Measurements from ENCODE around the gene RHOD.
A peak's percentile ranks its signal among the peaks of the same experiment; 100 is the strongest.

Gene RHOD

GRCh38 chr11:67058506-67058905, 1.9 kb downstream of the RHOD start:
- ATAC-seq (replicated peaks), result no peak
- H3K4me1 Mint-ChIP-seq (ENCODE audit: low read depth in 2 of 2), result peaks cover 5% of the 10 kb centered on the region in 2 donors
- peaks cover 2% of the 10 kb centered on the region for H3K36me3 Mint-ChIP-seq (ENCODE audit: insufficient read depth)

DNA sequence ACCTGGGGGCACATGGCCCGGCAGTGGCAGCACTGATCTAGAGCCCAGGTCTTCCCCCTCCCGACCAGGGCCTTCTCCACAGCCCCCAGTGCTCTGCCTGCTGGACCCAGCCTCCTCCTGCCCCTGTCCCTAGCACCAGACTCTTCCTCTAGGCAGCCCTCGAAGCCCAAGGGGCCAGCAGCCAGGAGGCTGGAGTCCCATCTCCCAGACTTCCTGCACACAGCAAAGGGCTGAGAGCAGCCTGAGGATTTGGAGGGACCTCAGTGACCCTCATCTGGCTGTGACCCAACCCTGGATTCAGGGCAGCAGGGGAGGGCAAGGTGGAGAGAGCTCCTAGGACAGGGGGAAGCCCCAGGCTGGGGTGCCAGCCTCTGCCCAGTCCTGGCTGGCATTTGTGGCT, 3.0 kb downstream of the RHOD start:
- no peak for DNase-seq
- H3K27ac Mint-ChIP-seq, result no peak overlapping the region
- peaks cover 0 to 7% of the 10 kb centered on the region in 2 donors for H3K27me3 Mint-ChIP-seq
- peaks cover 5% of the 10 kb centered on the region in 2 donors for H3K4me1 Mint-ChIP-seq (ENCODE audit: low read depth in 2 of 2)
- H3K4me3 Mint-ChIP-seq, result no peak overlapping the region
- ATAC-seq (replicated peaks), result no peak
- no peaks in the 10 kb centered on the region for H3K9me3 Mint-ChIP-seq
- H3K36me3 Mint-ChIP-seq (ENCODE audit: insufficient read depth), result no peaks in the 10 kb centered on the region

More at GRCh38 chr11:67058506-67058905, 1.9 kb downstream of the RHOD start:
- Mint-ChIP-seq H3K27ac (peak overlapping the region in 1 of 2 donors; percentile 26), H3K27me3 (peaks cover 0 to 11% of the 10 kb centered on the region in 2 donors), H3K9me3 (no peaks in the 10 kb centered on the region), H3K4me3 (no peak overlapping the region)
- no peak for DNase-seq

GRCh38 chr11:67060111-67060522, 3.5 kb downstream of the RHOD start:
- no peak for DNase-seq
- H3K27me3 Mint-ChIP-seq, result peaks cover 0 to 7% of the 10 kb centered on the region in 2 donors
- H3K27ac Mint-ChIP-seq, result no peak overlapping the region
- H3K9me3 Mint-ChIP-seq, result no peaks in the 10 kb centered on the region
- H3K36me3 Mint-ChIP-seq (ENCODE audit: insufficient read depth), result no peaks in the 10 kb centered on the region
- peaks cover 5% of the 10 kb centered on the region in 2 donors for H3K4me1 Mint-ChIP-seq (ENCODE audit: low read depth in 2 of 2)
- no peak overlapping the region for H3K4me3 Mint-ChIP-seq
- ATAC-seq (replicated peaks), result no peak

DNA sequence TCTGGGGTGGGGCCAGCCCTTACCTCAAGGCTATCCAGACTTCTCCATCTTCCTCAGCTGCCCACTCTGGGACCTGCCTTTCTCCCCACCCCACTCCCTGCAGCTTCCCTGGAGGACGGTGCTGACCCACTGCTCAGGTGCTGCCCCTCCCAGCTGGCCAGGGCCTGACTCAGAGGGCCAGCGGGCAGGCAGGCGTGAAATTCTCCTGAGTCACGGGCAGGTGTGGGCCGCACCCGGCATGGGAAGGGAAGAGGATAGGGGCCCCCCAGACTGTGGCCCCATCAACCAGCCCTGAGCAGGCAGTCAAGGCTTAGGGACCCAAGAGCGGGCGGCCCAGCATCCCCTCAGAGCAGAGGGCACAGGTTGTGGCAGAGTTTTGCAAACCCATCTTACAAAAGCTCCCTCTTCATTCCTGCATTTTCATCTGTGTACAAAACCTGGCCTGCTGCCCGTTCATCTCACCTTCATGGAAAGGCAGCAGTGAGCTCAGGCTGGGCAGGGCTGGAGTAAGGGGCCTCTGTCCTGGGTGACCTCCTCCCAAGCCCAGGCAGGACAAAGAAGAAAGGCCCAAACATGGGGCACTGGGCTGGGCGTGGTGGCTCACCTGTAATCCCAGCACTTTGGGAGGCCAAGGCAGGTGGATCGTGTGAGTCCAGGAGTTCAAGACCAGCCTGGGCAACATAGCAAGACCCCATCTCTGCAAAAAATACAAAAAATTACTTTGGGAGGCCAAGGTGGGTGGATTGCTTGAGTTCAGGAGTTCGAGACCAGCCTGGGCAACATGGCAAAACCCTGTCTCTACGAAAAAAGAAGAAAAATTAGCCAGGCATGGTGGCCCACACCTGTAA, 6.1 kb downstream of the RHOD start:
- Mint-ChIP-seq H3K4me3 (no peak overlapping the region), H3K27ac (no peak overlapping the region), H3K9me3 (no peaks in the 10 kb centered on the region), H3K4me1 (ENCODE audit: low read depth in 2 of 2) (no peaks in the 10 kb centered on the region), H3K27me3 (no peaks in the 10 kb centered on the region), H3K36me3 (ENCODE audit: insufficient read depth) (no peaks in the 10 kb centered on the region)
- ATAC-seq (replicated peaks), result no peak
- DNase-seq, result no peak

GRCh38 chr11:67066333-67066709, 9.7 kb downstream of the RHOD start:
- Mint-ChIP-seq H3K4me3 (no peak overlapping the region), H3K27ac (no peak overlapping the region), H3K27me3 (no peaks in the 10 kb centered on the region), H3K36me3 (ENCODE audit: insufficient read depth) (no peaks in the 10 kb centered on the region), H3K4me1 (ENCODE audit: low read depth in 2 of 2) (no peaks in the 10 kb centered on the region), H3K9me3 (no peaks in the 10 kb centered on the region)
- DNase-seq, result no peak
- no peak for ATAC-seq (replicated peaks)

- H3K4me3 Mint-ChIP-seq, result peak overlapping the region; percentile 54 to 70
- peaks cover 0 to 10% of the 10 kb centered on the region in 2 donors for H3K27me3 Mint-ChIP-seq
- no peak overlapping the region for H3K27ac Mint-ChIP-seq
- no peaks in the 10 kb centered on the region for H3K36me3 Mint-ChIP-seq (ENCODE audit: insufficient read depth)
- ATAC-seq (replicated peaks) (peak; percentile 98), DNase-seq (peak; percentile 64 to 71 (median 65))
- H3K4me1 Mint-ChIP-seq (ENCODE audit: low read depth in 2 of 2), result peaks cover 0 to 8% of the 10 kb centered on the region in 2 donors
- H3K9me3 Mint-ChIP-seq, result no peaks in the 10 kb centered on the region
These were observed 15.0 kb downstream of the RHOD start for GRCh38 chr11:67071420-67072284.

GRCh38 chr11:67072295-67072694, 15.6 kb downstream of the RHOD start:
- Mint-ChIP-seq H3K4me3 (no peak overlapping the region), H3K27ac (no peak overlapping the region), H3K4me1 (ENCODE audit: low read depth in 2 of 2) (peaks cover 0 to 9% of the 10 kb centered on the region in 2 donors), H3K36me3 (ENCODE audit: insufficient read depth) (no peaks in the 10 kb centered on the region), H3K27me3 (peaks cover 0 to 16% of the 10 kb centered on the region in 2 donors), H3K9me3 (no peaks in the 10 kb centered on the region)
- DNase-seq (no peak), ATAC-seq (replicated peaks) (no peak)

GRCh38 chr11:67073908-67074307, 17.3 kb downstream of the RHOD start:
- Mint-ChIP-seq H3K36me3 (ENCODE audit: insufficient read depth) (no peaks in the 10 kb centered on the region), H3K4me1 (ENCODE audit: low read depth in 2 of 2) (peaks cover 0 to 11% of the 10 kb centered on the region in 2 donors), H3K27me3 (peaks cover 0 to 20% of the 10 kb centered on the region in 2 donors), H3K4me3 (no peak overlapping the region), H3K27ac (no peak overlapping the region), H3K9me3 (no peaks in the 10 kb centered on the region)
- DNase-seq (no peak), ATAC-seq (replicated peaks) (no peak)

DNA sequence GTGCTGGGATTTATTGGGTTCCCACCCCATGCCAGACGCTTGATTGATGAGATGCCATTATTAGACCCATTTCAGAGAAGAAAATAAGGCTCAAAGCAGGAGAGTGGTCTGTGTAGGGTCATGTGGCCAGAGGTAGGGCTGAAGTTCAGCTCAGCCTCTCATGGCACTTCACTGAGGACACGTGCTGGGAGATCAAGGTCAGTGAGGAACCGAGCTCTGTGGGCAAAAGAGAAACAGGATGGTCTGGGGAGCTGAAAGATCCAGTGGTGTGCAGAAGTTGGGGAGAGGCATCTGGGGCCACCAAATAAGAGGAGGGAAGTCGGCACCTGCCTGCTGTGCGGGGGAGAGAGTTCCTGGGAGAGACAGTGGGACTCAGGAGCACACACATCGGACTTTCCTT, 19.6 kb downstream of the RHOD start:
- H3K4me3 Mint-ChIP-seq, result no peak overlapping the region
- no peak for ATAC-seq (replicated peaks)

DNA sequence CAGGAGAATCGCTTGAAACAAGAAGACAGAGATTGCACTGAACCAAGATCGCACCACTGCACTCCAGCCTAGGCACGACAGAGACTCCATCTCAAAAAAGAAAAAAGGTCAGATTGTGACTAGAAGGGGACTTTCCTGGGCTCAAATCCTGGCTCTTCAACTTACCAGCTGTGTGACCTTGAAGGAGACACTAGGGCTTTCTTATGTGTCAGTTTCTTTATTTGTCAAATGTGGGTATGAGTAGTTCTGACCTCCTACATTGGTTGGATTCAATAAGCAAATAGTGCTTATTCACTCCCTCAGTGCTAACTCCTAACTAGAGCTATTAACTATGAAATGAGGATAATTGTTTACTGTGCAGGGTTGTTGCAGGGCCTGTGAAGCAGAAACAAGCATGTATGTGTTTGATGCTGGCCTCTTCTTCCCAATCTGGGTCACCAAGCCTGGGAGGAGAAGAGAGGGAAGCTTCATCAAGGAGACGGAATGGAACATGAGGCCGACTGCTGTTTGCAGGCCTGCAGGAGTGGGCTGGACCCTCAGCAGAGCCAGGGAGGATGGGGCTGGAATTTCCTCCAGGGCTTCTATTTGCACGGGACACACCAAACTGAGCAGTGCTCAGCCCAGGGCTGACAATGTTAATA, 22.5 kb downstream of the RHOD start:
- peak overlapping the region in 1 of 2 donors; percentile 29 for H3K27ac Mint-ChIP-seq
- H3K36me3 Mint-ChIP-seq (ENCODE audit: insufficient read depth), result no peaks in the 10 kb centered on the region
- no peak for ATAC-seq (replicated peaks)
- H3K4me3 Mint-ChIP-seq, result no peak overlapping the region
- peaks cover 5 to 11% of the 10 kb centered on the region in 2 donors for H3K4me1 Mint-ChIP-seq (ENCODE audit: low read depth in 2 of 2)
- peaks cover 0 to 20% of the 10 kb centered on the region in 2 donors for H3K27me3 Mint-ChIP-seq
- H3K9me3 Mint-ChIP-seq, result no peaks in the 10 kb centered on the region
- DNase-seq, result no peak

More for the DNA sequence above, 19.6 kb downstream of the RHOD start:
- Mint-ChIP-seq H3K36me3 (ENCODE audit: insufficient read depth) (no peaks in the 10 kb centered on the region), H3K4me1 (ENCODE audit: low read depth in 2 of 2) (peaks cover 0 to 11% of the 10 kb centered on the region in 2 donors), H3K9me3 (no peaks in the 10 kb centered on the region), H3K27ac (no peak overlapping the region), H3K27me3 (peaks cover 0 to 20% of the 10 kb centered on the region in 2 donors)
- no peak for DNase-seq

DNA sequence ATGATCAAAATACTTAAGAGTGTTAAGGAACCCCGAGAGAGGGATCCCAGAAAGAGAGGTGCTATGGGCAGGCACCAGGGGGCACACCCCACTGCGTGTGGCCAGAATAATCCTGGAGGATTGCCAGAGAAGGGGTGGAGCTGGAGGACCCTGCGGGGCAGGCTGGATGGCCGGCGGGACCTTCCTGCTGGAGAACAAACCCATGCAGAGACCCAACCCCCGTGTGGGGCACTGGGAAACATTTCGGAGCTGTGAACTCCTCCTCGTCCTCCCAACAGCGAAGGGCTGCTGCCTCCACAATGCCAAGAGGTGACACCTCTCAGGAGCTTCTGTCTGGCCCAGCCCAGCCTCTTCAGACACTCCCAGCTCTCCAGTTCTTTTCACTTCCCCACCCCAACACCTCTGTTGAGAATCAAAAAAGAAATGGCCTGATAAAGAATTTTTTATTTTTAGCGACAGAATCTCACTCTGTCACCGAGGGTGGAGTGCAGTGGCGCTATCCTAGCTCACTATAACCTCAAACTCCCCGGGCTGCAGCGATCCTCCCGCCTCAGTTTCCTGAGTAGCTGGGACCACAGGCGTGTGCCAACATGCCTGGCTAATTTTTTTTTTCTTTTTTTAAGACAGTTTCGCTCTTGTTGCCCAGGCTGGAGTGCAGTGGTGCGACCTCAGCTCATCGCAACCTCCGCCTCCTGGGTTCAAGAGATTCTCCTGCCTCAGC, 25.6 kb downstream of the RHOD start:
- no peaks in the 10 kb centered on the region for H3K9me3 Mint-ChIP-seq
- DNase-seq (no peak), ATAC-seq (replicated peaks) (no peak)
- H3K4me3 Mint-ChIP-seq, result peak overlapping the region in 1 of 2 donors; percentile 17
- H3K36me3 Mint-ChIP-seq (ENCODE audit: insufficient read depth), result no peaks in the 10 kb centered on the region
- no peak overlapping the region for H3K27ac Mint-ChIP-seq
- peaks cover 5 to 7% of the 10 kb centered on the region in 2 donors for H3K4me1 Mint-ChIP-seq (ENCODE audit: low read depth in 2 of 2)
- peaks cover 0 to 5% of the 10 kb centered on the region in 2 donors for H3K27me3 Mint-ChIP-seq

DNA sequence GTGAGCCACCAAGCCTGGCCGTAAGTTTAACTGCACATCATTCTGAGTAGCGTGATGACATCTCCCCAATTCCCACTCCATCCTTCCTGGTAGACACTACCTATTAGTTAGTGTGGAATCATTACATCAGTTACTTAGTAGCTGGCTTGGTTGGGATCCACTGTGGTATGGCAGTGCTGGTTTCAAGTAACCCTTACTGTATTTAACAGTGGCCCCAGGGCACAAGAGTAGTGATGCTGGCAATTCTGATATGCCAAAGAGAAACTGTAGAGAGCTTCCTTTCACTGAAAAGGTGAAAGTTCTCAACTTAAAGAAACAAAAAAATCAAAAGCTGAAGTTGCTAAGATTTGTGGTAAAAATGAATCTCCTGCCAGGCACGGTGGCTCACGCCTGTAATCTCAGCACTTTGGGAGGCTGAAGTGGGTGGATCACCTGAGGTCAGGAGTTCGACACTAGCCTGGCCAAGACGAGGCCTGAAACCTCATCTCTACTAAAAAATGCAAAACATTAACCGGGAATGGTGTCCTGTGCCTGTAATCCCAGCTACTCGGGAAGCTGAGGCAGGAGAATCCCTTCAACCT, 27.2 kb downstream of the RHOD start:
- no peak for DNase-seq

More for the DNA sequence above, 27.2 kb downstream of the RHOD start:
- Mint-ChIP-seq H3K27ac (no peak overlapping the region), H3K4me1 (ENCODE audit: low read depth in 2 of 2) (peaks cover 4 to 5% of the 10 kb centered on the region in 2 donors), H3K4me3 (no peak overlapping the region), H3K9me3 (no peaks in the 10 kb centered on the region), H3K36me3 (ENCODE audit: insufficient read depth) (no peaks in the 10 kb centered on the region), H3K27me3 (no peaks in the 10 kb centered on the region)
- ATAC-seq (replicated peaks), result no peak

All from effector memory CD8-positive, alpha-beta T cell (primary cell).